ENCODE measurements around the gene SDK2. TPM values are rescaled to one million over a fixed set of nuclear protein-coding genes. Genes with fewer than 3 reads are reported as not detected.

The SDK2 gene
- total and polyA plus RNA-seq, 2 of the 8 experiments (the other 6 are each of a cell fraction or from before 2014, with no cell fraction given): 3.9 to 4.1 TPM

DNA sequence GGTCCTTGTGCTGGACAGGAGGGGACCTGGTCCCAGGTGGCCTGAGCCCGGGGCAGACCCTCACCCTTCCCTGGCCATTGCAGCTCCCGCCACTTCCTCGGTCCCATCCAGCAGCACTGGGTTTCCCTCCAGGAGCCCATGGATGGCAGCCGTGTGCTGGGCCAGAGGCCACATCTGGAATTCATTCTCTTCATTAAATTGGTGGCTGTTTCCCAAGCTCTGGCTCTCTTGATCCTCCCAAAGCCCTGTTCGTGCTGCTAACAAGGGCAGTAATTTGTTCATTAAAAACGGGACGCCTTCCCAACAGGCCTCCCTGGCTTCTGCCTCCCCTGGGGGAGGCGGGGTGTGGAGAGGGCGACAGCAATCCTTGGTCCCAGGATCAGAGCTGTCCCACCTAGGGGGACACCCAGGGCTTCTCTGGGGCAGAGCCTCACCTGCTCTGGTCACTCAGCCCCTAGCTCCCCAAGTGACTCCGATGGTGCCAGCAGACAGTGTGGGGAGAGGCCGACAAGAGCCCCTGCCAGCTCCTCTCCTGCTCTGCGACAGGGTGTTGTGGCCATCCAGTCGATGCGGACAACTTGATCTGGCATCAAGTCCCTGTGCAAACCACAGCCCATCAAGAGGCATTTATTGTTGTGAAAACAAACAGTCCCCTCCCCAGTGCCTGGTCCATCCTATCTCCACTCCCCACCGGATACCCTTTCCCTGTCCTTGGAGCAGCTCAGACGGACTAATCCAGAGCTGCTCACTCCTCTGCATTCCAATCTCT is 44.0 kb downstream of the SDK2 start:
- no peak overlapping the region for H3K14ac ChIP-seq (ENCODE audit: insufficient read length)
- ChIA-PET CTCF (ENCODE audit: partially characterized antibody) (interaction anchor here (0.6 to 3.9 kb wide), 15 partner anchors 10 to 603 kb away, joined by 3 to 16 read pairs (median 3); no protein-coding TSS in a partner anchor), POLR2A (ENCODE audit: partially characterized antibody) (interaction anchor here (0.9 kb wide), 1 partner anchor 13 kb away, joined by 4 read pairs; no protein-coding TSS in a partner anchor)
- FAIRE-seq: no peak
- H2BK20ac ChIP-seq (ENCODE audit: low read length): no peak overlapping the region
- H2BK120ac ChIP-seq (replicated peaks; ENCODE audit: low read depth, low read length): no peak overlapping the region
- H3K27ac ChIP-seq (ENCODE audit: low read depth, low read length): no peak overlapping the region
- no peaks in the 10 kb centered on the region for H3K79me2 ChIP-seq (ENCODE audit: control insufficient read depth in 1 of 2, insufficient read depth in 2 of 2, low read length in 2 of 2)
- H2BK5ac ChIP-seq (ENCODE audit: low read depth, low read length): peak overlapping the region; percentile 52
- peak overlapping the region; percentile 31 for H4K91ac ChIP-seq (replicated peaks; ENCODE audit: insufficient read length, low read length)
- H3K4me3 ChIP-seq (ENCODE audit: extremely low read depth in 1 of 4, insufficient read depth in 2 of 4, low read depth in 3 of 4, low read length in 4 of 4): no peak overlapping the region
- H4K5ac ChIP-seq (ENCODE audit: insufficient read length, low read depth, low read length): no peak overlapping the region
- no peak overlapping the region for H3K9ac ChIP-seq (replicated peaks in 1 of 4; ENCODE audit: extremely low read depth in 1 of 4, low read depth in 3 of 4, low read length in 3 of 4)
- 94% methylated on average over 12 of the region's 16 CpGs; no CpG with 5 or more reads in 1 of the 2 experiments for WGBS, 2 experiments (ENCODE audit: extremely low coverage in 1 of 2, insufficient coverage in 1 of 2, insufficient read length in 1 of 2, insufficient replicate concordance in 2 of 2, low coverage in 1 of 2, low lambda C conversion rate in 2 of 2, missing lambda C conversion rate in 1 of 2)
- H3K27me3 ChIP-seq (replicated peaks in 1 of 4; ENCODE audit: control insufficient read depth in 3 of 4, extremely low read depth in 1 of 4, insufficient read depth in 3 of 4, low read length in 3 of 4): no peaks in the 10 kb centered on the region
- no peak overlapping the region; the same call in 1 of the 2 replicates for H3K18ac ChIP-seq (ENCODE audit: extremely low read depth, low read length)
- no peak for DNase-seq (ENCODE audit: low read depth in 1 of 2, low spot score in 2 of 2)
- no peak overlapping the region for H2AFZ ChIP-seq (ENCODE audit: low read length)
- H2BK12ac ChIP-seq (ENCODE audit: low read depth, low read length): no peak overlapping the region
- H3K79me1 ChIP-seq (ENCODE audit: low read depth, low read length): no peaks in the 10 kb centered on the region
- H3K23me2 ChIP-seq (ENCODE audit: low read depth, low read length): no peaks in the 10 kb centered on the region
- no peak overlapping the region for H2BK15ac ChIP-seq (ENCODE audit: low read length)
- peaks cover 0 to 4% (median 2%) of the 10 kb centered on the region in 4 experiments; a peak in 5 of 7 replicates for H3K4me1 ChIP-seq (replicated peaks in 1 of 4; ENCODE audit: control insufficient read depth in 3 of 4, insufficient read depth in 4 of 4, low read length in 3 of 4)
- no peak overlapping the region for H3K4ac ChIP-seq (replicated peaks; ENCODE audit: insufficient read length, low read depth, low read length)
- no peaks in the 10 kb centered on the region for H3K36me3 ChIP-seq (ENCODE audit: control insufficient read depth in 2 of 4, insufficient read depth in 4 of 4, low read length in 3 of 4)
- H2AK5ac ChIP-seq (ENCODE audit: low read depth, low read length): no peak overlapping the region
- no peak overlapping the region for H3K23ac ChIP-seq (ENCODE audit: insufficient read length)
- H3K9me3 ChIP-seq (ENCODE audit: insufficient read depth in 2 of 2, low read depth in 1 of 2, low read length in 1 of 2): no peaks in the 10 kb centered on the region
- no peak overlapping the region for H3K4me2 ChIP-seq (ENCODE audit: insufficient read depth in 1 of 2, low read depth in 2 of 2, low read length in 2 of 2)
- H4K20me1 ChIP-seq (replicated peaks in 1 of 2; ENCODE audit: control insufficient read depth in 1 of 2, insufficient read depth in 2 of 2, low read length in 2 of 2): peaks cover 0 to 2% of the 10 kb centered on the region in 2 experiments
- H3K56ac ChIP-seq (replicated peaks; ENCODE audit: insufficient read length, low read depth, low read length): no peak overlapping the region
- peak overlapping the region; percentile 28; the same call in 1 of the 2 replicates for H4K8ac ChIP-seq (ENCODE audit: extremely low read depth, insufficient read depth, low read length)
- TF ChIP-seq POLR2AphosphoS5 (IDR thresholded peaks at IDR 0.05; ENCODE audit: low read depth, low read length) (no peak), RNF2 (IDR thresholded peaks at IDR 0.05; ENCODE audit: borderline replicate concordance, low read depth, low read length, missing control alignments, poor library complexity, severe bottlenecking) (no peak), ATF3 (IDR thresholded peaks at IDR 0.05; ENCODE audit: insufficient read depth, low read depth, low read length) (no peak), RXRA (IDR thresholded peaks at IDR 0.05; ENCODE audit: insufficient read depth, low read depth, low read length) (no peak), NRF1 (IDR thresholded peaks at IDR 0.05; ENCODE audit: low read depth, low read length) (no peak), EGR1 (IDR thresholded peaks at IDR 0.05; ENCODE audit: borderline replicate concordance, low read depth, low read length) (no peak), MAX (IDR thresholded peaks at IDR 0.05) (no peak), PHF8 (conservative IDR thresholded peaks at IDR 0.05; ENCODE audit: low read depth, low read length) (no peak), CREB1 (IDR thresholded peaks at IDR 0.05) (no peak), CHD2 (IDR thresholded peaks at IDR 0.05; ENCODE audit: low read length) (no peak), SIRT6 (IDR thresholded peaks at IDR 0.05; ENCODE audit: low read length) (no peak), KDM1A (IDR thresholded peaks at IDR 0.05; ENCODE audit: borderline replicate concordance, low read length) (no peak)
